Measurements from ENCODE around the gene PRR19. TPM values are rescaled to one million over a fixed set of nuclear protein-coding genes. Genes with fewer than 3 reads are reported as not detected.
"Not testable (repeated sequence)": the region's sequence is repeated elsewhere in the genome, so short reads cannot be mapped to it uniquely, and the experiment has no call there.

PRR19 gene
- total and polyA plus RNA-seq, 7 donors: 0.17 to 0.73 (median 0.51) TPM; not detected in 2

DNA sequence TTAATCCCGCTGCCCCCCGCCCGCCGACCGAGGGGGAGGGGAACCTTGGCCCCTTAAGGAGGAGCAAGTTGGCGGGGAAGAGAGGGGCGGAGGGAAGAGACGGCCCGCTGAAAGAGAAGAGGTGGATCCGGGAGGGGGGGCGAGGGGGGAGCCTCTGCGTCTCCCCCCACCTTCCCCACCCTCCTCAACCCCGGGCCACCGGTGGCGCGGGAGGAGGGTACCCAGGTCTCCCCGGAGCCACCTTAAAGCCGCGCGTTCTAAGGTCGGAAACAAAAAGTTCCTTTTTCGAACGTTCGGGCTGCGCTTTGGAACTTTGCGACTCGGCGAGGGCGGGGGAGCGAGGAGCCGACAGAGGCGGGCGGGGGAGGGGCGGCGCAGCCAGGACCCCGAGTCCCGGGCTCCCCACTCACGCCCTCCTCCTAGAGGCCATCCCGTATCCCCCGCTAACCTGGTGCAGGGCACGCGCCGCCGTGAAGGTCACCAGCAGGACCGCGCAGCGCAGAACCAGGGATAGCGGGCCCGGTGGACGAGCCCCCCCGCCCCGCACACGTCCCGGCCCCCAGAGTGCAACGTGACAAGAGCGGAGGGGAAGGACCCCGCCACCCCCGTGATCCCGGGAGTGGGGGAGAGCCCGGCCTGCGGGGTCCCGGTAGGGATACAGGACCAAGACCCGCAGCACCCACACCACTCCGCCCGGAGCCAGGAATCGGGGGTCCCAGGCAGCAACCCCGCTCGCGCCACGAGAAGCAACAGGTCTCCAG lies 47.7 kb upstream of the PRR19 start:
- peak overlapping the region; percentile 95 for H3K4me3 ChIP-seq
- no peaks in the 10 kb centered on the region for H3K36me3 ChIP-seq (ENCODE audit: insufficient read depth in 1 of 2, low read depth in 1 of 2)
- ATAC-seq (peak; percentile 21 to 54 (median 40)), DNase-seq (peak; percentile 72 to 80)
- peaks cover 19% of the 10 kb centered on the region for H3K4me1 ChIP-seq
- H3K27me3 ChIP-seq (ENCODE audit: insufficient read depth in 3 of 3, low read length in 2 of 3): peaks cover 0 to 4% (median 0%) of the 10 kb centered on the region in 3 donors
- TF ChIP-seq, protein P1, sequence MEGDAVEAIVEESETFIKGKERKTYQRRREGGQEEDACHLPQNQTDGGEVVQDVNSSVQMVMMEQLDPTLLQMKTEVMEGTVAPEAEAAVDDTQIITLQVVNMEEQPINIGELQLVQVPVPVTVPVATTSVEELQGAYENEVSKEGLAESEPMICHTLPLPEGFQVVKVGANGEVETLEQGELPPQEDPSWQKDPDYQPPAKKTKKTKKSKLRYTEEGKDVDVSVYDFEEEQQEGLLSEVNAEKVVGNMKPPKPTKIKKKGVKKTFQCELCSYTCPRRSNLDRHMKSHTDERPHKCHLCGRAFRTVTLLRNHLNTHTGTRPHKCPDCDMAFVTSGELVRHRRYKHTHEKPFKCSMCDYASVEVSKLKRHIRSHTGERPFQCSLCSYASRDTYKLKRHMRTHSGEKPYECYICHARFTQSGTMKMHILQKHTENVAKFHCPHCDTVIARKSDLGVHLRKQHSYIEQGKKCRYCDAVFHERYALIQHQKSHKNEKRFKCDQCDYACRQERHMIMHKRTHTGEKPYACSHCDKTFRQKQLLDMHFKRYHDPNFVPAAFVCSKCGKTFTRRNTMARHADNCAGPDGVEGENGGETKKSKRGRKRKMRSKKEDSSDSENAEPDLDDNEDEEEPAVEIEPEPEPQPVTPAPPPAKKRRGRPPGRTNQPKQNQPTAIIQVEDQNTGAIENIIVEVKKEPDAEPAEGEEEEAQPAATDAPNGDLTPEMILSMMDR (IDR thresholded peaks at IDR 0.05): no peak
- no peaks in the 10 kb centered on the region for H3K9me3 ChIP-seq
- intact Hi-C loops (cut with DNase I): no loop called here
- H3K27ac ChIP-seq: peak overlapping the region; percentile 92
- 0% methylated on average over 37 to 70 of the region's 70 CpGs for WGBS, 3 donors

DNA sequence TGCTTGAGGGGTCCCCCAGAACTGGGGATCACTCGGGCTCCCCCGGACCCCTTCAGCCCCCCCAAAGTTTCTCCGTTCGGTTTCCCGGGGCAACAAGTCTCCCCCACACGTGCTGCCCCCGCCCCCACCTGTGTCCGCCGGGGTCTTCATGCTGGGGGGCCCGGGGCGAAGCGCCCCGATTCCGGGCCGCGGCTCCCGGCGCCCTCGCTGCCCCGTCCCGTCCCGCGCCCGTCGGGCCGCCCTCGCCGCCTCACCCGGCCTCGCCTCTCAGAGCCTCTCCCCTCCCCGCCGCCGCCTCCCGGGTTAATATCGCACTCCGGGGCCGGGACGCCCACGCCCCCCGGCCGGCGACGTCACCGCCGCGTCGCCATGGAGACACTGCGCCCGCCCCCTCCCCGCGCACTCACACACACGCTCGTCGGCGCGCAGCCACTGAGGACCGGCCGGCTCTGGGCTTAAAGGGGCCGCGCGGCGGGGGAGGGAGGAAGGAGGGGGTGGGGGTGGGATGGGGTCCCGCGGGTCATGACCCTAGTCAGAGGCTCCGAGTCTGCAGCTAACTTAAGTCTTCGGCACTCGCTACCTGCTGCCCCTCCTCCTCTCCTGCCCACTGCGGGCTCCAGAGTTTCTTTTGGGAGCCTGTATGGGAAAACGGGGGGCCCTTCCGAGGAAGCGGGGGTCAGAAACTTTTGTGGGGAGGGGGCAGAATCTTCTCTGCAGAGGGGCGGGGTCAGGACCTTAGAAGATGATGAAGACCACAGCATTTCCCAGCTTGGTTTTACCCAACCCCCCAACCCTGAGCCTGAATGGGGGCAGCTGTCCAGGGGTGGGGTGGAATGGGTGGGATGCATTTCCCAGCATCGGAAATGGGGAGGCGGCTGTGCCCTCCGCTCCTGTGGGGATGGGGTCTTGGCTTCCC lies 46.8 kb upstream of the PRR19 start, which contains the start of gene ERF:
ERF (minus strand) TSS at position 279 of the 916 bp plus-strand sequence; CDS start at position 150, 129 bp downstream.
- H3K4me1 ChIP-seq: peaks cover 19% of the 10 kb centered on the region
- intact Hi-C loops (cut with DNase I): no loop called here
- peak; percentile 78 to 83 (median 82) for ATAC-seq

DNA sequence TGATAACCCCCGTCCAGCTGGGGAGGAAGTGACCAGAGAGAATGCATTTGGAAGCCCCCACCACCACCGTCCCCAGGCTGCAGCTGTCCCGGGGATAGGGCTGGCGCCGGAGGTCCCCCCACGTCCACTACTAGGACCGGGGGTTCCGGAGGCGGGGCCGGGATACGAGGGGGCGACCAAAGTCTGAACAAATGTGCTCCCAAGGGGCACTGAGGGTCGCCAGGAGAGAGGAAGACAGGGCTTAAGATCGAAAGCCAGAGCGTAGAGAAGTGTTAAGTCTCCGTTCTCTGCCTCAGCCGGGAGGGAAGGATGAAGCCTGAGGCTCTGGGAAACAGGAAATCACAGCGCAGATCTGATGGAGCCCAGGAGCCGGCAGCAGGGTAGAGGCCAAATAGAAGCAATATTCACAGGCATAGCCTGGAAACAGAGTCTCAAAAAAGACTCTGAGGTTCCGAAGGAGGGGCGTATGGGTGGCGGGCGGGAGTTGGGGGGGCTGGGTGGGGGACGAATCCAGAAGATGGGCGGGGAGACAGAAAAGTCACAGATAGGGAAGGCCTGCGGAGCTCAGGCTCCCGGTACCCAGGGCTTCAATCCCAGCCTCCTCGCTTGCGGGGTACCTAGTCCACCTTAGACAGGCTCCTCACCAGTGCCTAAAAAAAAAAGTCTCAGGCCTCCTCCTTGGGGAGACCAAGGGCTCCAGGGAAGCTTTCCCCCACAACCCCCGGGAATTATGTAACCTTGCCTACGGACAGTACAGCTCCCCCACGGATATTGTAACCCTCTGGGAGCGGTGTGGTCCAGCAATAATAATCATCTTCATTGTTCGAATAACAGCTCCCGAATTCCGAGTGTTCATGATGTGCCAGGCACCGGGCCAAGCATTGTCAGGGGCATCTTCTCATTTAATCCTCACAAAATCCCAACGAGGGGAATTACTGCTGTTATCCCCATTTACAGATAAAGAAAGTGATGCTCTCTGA lies 45.9 kb upstream of the PRR19 start:
- peak in 1 of 2 donors; percentile 79 for DNase-seq
- Histone ChIP-seq H3K36me3 (ENCODE audit: insufficient read depth in 1 of 2, low read depth in 1 of 2) (no peaks in the 10 kb centered on the region), H3K4me3 (peak overlapping the region; percentile 95), H3K27me3 (ENCODE audit: insufficient read depth in 3 of 3, low read length in 2 of 3) (peaks cover 0 to 4% (median 0%) of the 10 kb centered on the region in 3 donors), H3K27ac (peak overlapping the region; percentile 92), H3K9me3 (no peaks in the 10 kb centered on the region), H3K4me1 (peaks cover 15% of the 10 kb centered on the region)
- peak in 1 of 4 donors; percentile 17 for ATAC-seq
- intact Hi-C loops (cut with DNase I): no loop called here
- 4 to 5% (median 5%) methylated on average over 38 of the region's 38 CpGs for WGBS, 3 donors
- TF ChIP-seq, protein P1 (IDR thresholded peaks at IDR 0.05): no peak

More for the DNA sequence above, 46.8 kb upstream of the PRR19 start, which contains the start of gene ERF:
- Histone ChIP-seq H3K27ac (peak within 1 kb of the TSS; percentile 92), H3K4me3 (peak within 1 kb of the TSS; percentile 95), H3K36me3 (ENCODE audit: insufficient read depth in 1 of 2, low read depth in 1 of 2) (no peaks in the 10 kb centered on the region), H3K27me3 (ENCODE audit: insufficient read depth in 3 of 3, low read length in 2 of 3) (peaks cover 0 to 4% (median 0%) of the 10 kb centered on the region in 3 donors), H3K9me3 (no peaks in the 10 kb centered on the region)
- DNase-seq: peak; percentile 93 to 95
- TF ChIP-seq, protein P1 (IDR thresholded peaks at IDR 0.05): no peak
- 1% methylated on average over 28 to 75 of the region's 75 CpGs for WGBS, 3 donors

DNA sequence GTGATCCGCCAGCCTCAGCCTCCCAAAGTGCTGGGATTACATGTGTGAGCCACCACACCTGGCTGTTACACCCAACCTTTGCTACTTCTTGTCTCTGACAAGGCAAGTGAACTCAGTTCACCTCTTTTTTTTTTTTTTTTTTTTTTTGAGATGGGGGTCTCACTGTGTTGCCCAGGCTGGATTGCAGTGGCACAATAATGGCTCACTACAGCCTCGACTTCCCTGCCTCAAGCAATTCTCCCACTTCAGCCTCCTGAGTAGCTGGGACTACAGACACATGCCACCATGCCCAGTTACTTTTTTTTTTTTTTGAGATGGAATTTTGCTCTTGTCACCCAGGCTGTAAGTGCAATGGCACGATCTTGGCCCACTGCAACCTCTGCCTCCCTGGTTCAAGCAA lies 44.1 kb upstream of the PRR19 start:
- H3K27ac ChIP-seq; DNase-seq; H3K9me3 ChIP-seq; H3K36me3 ChIP-seq (ENCODE audit: insufficient read depth in 1 of 2, low read depth in 1 of 2); H3K27me3 ChIP-seq (ENCODE audit: insufficient read depth in 3 of 3, low read length in 2 of 3); H3K4me3 ChIP-seq; ATAC-seq; intact Hi-C loops (cut with DNase I); H3K4me1 ChIP-seq: not testable (repeated sequence)
- 80 to 91% (median 89%) methylated on average over 3 of the region's 3 CpGs for WGBS, 3 donors
